Parathyroid adenoma (tissue), 2 donors: ENCODE data around the gene MYD88.
"Not testable (repeated sequence)": the region's sequence is repeated elsewhere in the genome, so short reads cannot be mapped to it uniquely, and the experiment has no call there.

Experiments
- H2AFZ ChIP-seq: fragments of 300-600 bp; sonication (generic); one replicate; pipeline ENCODE4 v1.7.0; 2017; ENCODE audit warnings: antibody characterized with exemption, mild to moderate bottlenecking
- H3K27ac ChIP-seq: fragments of 300-600 bp; sonication (generic); one replicate; pipeline ENCODE4 v1.7.0; 2017
- H3K27me3 ChIP-seq: fragments of 300-600 bp; sonication (generic); one replicate; pipeline ENCODE4 v1.7.0; 2017; ENCODE audit warnings: low read length; ENCODE audit not compliant: control insufficient read depth, insufficient read depth
- H3K36me3 ChIP-seq: fragments of 300-600 bp; sonication (generic); one replicate; pipeline ENCODE4 v1.7.0; 2017; ENCODE audit warnings: low read length; ENCODE audit not compliant: control insufficient read depth, insufficient read depth
- H3K4me1 ChIP-seq: fragments of 300-600 bp; sonication (generic); one replicate; pipeline ENCODE4 v1.7.0; 2017; ENCODE audit warnings: control low read depth
- H3K4me2 ChIP-seq: fragments of 300-600 bp; sonication (generic); one replicate; pipeline ENCODE4 v1.7.0; 2017; ENCODE audit warnings: low read length
- H3K4me3 ChIP-seq: fragments of 300-600 bp; sonication (generic); one replicate; pipeline ENCODE4 v1.7.0; 2017; ENCODE audit warnings: low read depth, low read length
- H3K79me2 ChIP-seq: fragments of 300-600 bp; sonication (generic); one replicate; pipeline ENCODE4 v1.7.0; 2017; ENCODE audit warnings: control low read depth
- H3K9ac ChIP-seq: fragments of 300-600 bp; sonication (generic); one replicate; pipeline ENCODE4 v1.7.0; 2017; ENCODE audit warnings: mild to moderate bottlenecking
- H3K9me3 ChIP-seq: fragments of 300-600 bp; sonication (generic); one replicate; pipeline ENCODE4 v1.7.0; 2017; ENCODE audit warnings: low read length; ENCODE audit not compliant: control insufficient read depth
- CTCF ChIP-seq: fragments of 300-600 bp; sonication (generic); IDR thresholded peaks from one replicate; pipeline ENCODE4 v1.7.0; 2017; ENCODE audit warnings: antibody characterized with exemption, mild to moderate bottlenecking
- donor health status: primary hyperparathyroidism.

Gene MYD88

GRCh38 chr3:38158472-38158871 lies 20.0 kb downstream of the MYD88 start:
- TF ChIP-seq CTCF, result no peak
- H2AFZ ChIP-seq, result no peak overlapping the region
- no peaks in the 10 kb centered on the region for H3K9me3 ChIP-seq
- H3K9ac ChIP-seq, result no peak overlapping the region
- H3K4me3 ChIP-seq, result no peak overlapping the region
- H3K4me2 ChIP-seq, result no peak overlapping the region
- no peak overlapping the region for H3K27ac ChIP-seq
- H3K27me3 ChIP-seq, result no peaks in the 10 kb centered on the region
- no peaks in the 10 kb centered on the region for H3K36me3 ChIP-seq
- H3K4me1 ChIP-seq, result peaks cover 6% of the 10 kb centered on the region
- H3K79me2 ChIP-seq, result no peaks in the 10 kb centered on the region

GRCh38 chr3:38160704-38161103 lies 22.2 kb downstream of the MYD88 start:
- not testable (repeated sequence) for H3K36me3 ChIP-seq, H3K9ac ChIP-seq, H3K4me3 ChIP-seq, H2AFZ ChIP-seq, H3K27ac ChIP-seq, H3K4me2 ChIP-seq, H3K79me2 ChIP-seq, H3K27me3 ChIP-seq, H3K4me1 ChIP-seq, H3K9me3 ChIP-seq

GRCh38 chr3:38163117-38163840 lies 24.8 kb downstream of the MYD88 start:
- no peak overlapping the region for H3K27ac ChIP-seq
- H3K27me3 ChIP-seq, result no peaks in the 10 kb centered on the region
- no peak overlapping the region for H2AFZ ChIP-seq
- H3K4me1 ChIP-seq, result peaks cover 8% of the 10 kb centered on the region
- no peak overlapping the region for H3K9ac ChIP-seq
- H3K4me2 ChIP-seq, result no peak overlapping the region
- H3K9me3 ChIP-seq, result no peaks in the 10 kb centered on the region
- TF ChIP-seq CTCF, result no peak
- no peak overlapping the region for H3K4me3 ChIP-seq
- H3K36me3 ChIP-seq, result no peaks in the 10 kb centered on the region
- peaks cover 6% of the 10 kb centered on the region for H3K79me2 ChIP-seq

GRCh38 chr3:38163841-38164642 lies 25.6 kb downstream of the MYD88 start:
- Histone ChIP-seq H2AFZ (peak overlapping the region; percentile 98), H3K36me3 (no peaks in the 10 kb centered on the region), H3K4me2 (peak overlapping the region; percentile 95), H3K9me3 (no peaks in the 10 kb centered on the region), H3K27ac (peak overlapping the region; percentile 99), H3K4me1 (peaks cover 8% of the 10 kb centered on the region), H3K27me3 (no peaks in the 10 kb centered on the region), H3K9ac (no peak overlapping the region), H3K4me3 (peak overlapping the region; percentile 90), H3K79me2 (peaks cover 12% of the 10 kb centered on the region)
- no peak for TF ChIP-seq CTCF

GRCh38 chr3:38164643-38164951 lies 26.1 kb downstream of the MYD88 start:
- H3K36me3 ChIP-seq, result no peaks in the 10 kb centered on the region
- H3K27me3 ChIP-seq, result no peaks in the 10 kb centered on the region
- peak overlapping the region; percentile 99 for H3K27ac ChIP-seq
- no peak for TF ChIP-seq CTCF
- H3K79me2 ChIP-seq, result peaks cover 17% of the 10 kb centered on the region
- peak overlapping the region; percentile 90 for H3K4me3 ChIP-seq
- peak overlapping the region; percentile 95 for H3K4me2 ChIP-seq
- H3K9me3 ChIP-seq, result no peaks in the 10 kb centered on the region
- H3K9ac ChIP-seq, result no peak overlapping the region
- peaks cover 8% of the 10 kb centered on the region for H3K4me1 ChIP-seq
- peak overlapping the region; percentile 98 for H2AFZ ChIP-seq
